ENCODE measurements around the gene HAGH.

HAGH gene

GRCh38 chr16:1791943-1792812 is 34.4 kb downstream of the HAGH start:
- H3K4me1 Mint-ChIP-seq: no peaks in the 10 kb centered on the region
- no peak overlapping the region for H3K4me3 Mint-ChIP-seq
- H3K36me3 Mint-ChIP-seq (ENCODE audit: low read depth): peaks cover 9% of the 10 kb centered on the region
- peaks cover 2% of the 10 kb centered on the region for H3K9me3 Mint-ChIP-seq
- no peaks in the 10 kb centered on the region for H3K27me3 Mint-ChIP-seq (ENCODE audit: low read depth)
- no peak overlapping the region for H3K27ac Mint-ChIP-seq
- no peak for TF ChIP-seq CTCF (IDR thresholded peaks at IDR 0.05; ENCODE audit: unreplicated experiment in 3 of 3)

- Mint-ChIP-seq H3K27ac (no peak overlapping the region), H3K4me1 (no peaks in the 10 kb centered on the region), H3K27me3 (ENCODE audit: low read depth) (no peaks in the 10 kb centered on the region), H3K4me3 (no peak overlapping the region), H3K9me3 (no peaks in the 10 kb centered on the region), H3K36me3 (ENCODE audit: low read depth) (peaks cover 5% of the 10 kb centered on the region)
- TF ChIP-seq CTCF (IDR thresholded peaks at IDR 0.05; ENCODE audit: unreplicated experiment in 3 of 3): no peak
These were observed 35.2 kb downstream of the HAGH start for GRCh38 chr16:1791256-1791942.

GRCh38 chr16:1790611-1791255 is 35.9 kb downstream of the HAGH start:
- H3K36me3 Mint-ChIP-seq (ENCODE audit: low read depth): peaks cover 5% of the 10 kb centered on the region
- no peak for TF ChIP-seq CTCF (IDR thresholded peaks at IDR 0.05; ENCODE audit: unreplicated experiment in 3 of 3)
- no peaks in the 10 kb centered on the region for H3K9me3 Mint-ChIP-seq
- H3K4me3 Mint-ChIP-seq: no peak overlapping the region
- no peak overlapping the region for H3K27ac Mint-ChIP-seq
- no peaks in the 10 kb centered on the region for H3K27me3 Mint-ChIP-seq (ENCODE audit: low read depth)
- H3K4me1 Mint-ChIP-seq: no peaks in the 10 kb centered on the region

GRCh38 chr16:1790261-1790610 is 36.4 kb downstream of the HAGH start:
- Mint-ChIP-seq H3K4me1 (no peaks in the 10 kb centered on the region), H3K4me3 (no peak overlapping the region), H3K36me3 (ENCODE audit: low read depth) (peaks cover 5% of the 10 kb centered on the region), H3K9me3 (no peaks in the 10 kb centered on the region), H3K27ac (no peak overlapping the region), H3K27me3 (ENCODE audit: low read depth) (no peaks in the 10 kb centered on the region)
- no peak for TF ChIP-seq CTCF (IDR thresholded peaks at IDR 0.05; ENCODE audit: unreplicated experiment in 3 of 3)

GRCh38 chr16:1789643-1790045 is 37.0 kb downstream of the HAGH start:
- H3K4me3 Mint-ChIP-seq: no peak overlapping the region
- H3K27ac Mint-ChIP-seq: no peak overlapping the region
- H3K27me3 Mint-ChIP-seq (ENCODE audit: low read depth): no peaks in the 10 kb centered on the region
- H3K9me3 Mint-ChIP-seq: no peaks in the 10 kb centered on the region
- no peaks in the 10 kb centered on the region for H3K4me1 Mint-ChIP-seq
- no peak for TF ChIP-seq CTCF (IDR thresholded peaks at IDR 0.05; ENCODE audit: unreplicated experiment in 3 of 3)
- peaks cover 5% of the 10 kb centered on the region for H3K36me3 Mint-ChIP-seq (ENCODE audit: low read depth)
